HEK293 (cell line): ENCODE data around the gene GRAMD4.

Experiments
- CTCF ChIP-seq: fragments of 450-650 bp; formaldehyde crosslinking; IDR thresholded peaks from 2 replicates; pipeline ENCODE4 v1.5.1; 2016; ENCODE audit warnings: missing biosample characterization, missing genetic modification characterization
- PBX3 ChIP-seq: sonication (generic); formaldehyde crosslinking; IDR thresholded peaks from 2 replicates; pipeline ENCODE4 v1.8.1; 2022; ENCODE audit warnings: mild to moderate bottlenecking, moderate library complexity, missing genetic modification reagents
- SCRT1 ChIP-seq: fragments of 450-650 bp; formaldehyde crosslinking; IDR thresholded peaks from 2 replicates; pipeline ENCODE4 v1.5.1; 2016; ENCODE audit warnings: missing biosample characterization, missing genetic modification characterization, borderline replicate concordance
- TCF7L2 ChIP-seq: IDR thresholded peaks from 2 replicates; pipeline ENCODE4 v1.6.1; 2011; ENCODE audit warnings: low read depth, mild to moderate bottlenecking, inconsistent platforms, low read length, moderate library complexity, borderline replicate concordance
- ZBTB20 ChIP-seq: fragments of 450-650 bp; formaldehyde crosslinking; IDR thresholded peaks from 2 replicates; pipeline ENCODE4 v1.5.1; 2016; ENCODE audit warnings: missing biosample characterization, missing genetic modification characterization

- no peak for TF ChIP-seq TCF7L2
- TF ChIP-seq PBX3 (CRISPR knock-in tag), result no peak
- no peak for TF ChIP-seq CTCF (tag by site-specific recombination)
- no peak for TF ChIP-seq ZBTB20 (tag by site-specific recombination)
- TF ChIP-seq SCRT1 (tag by site-specific recombination), result no peak
These were observed 103.7 kb downstream of the GRAMD4 start for GRCh38 chr22:46723882-46724281.
